Left renal pelvis (tissue), 4 donors: ENCODE data around the gene GPR108. TPM values are rescaled to one million over a fixed set of nuclear protein-coding genes. Genes with fewer than 3 reads are reported as not detected.
A peak's percentile ranks its signal among the peaks of the same experiment; 100 is the strongest.
"Not testable (repeated sequence)": the region's sequence is repeated elsewhere in the genome, so short reads cannot be mapped to it uniquely, and the experiment has no call there.

ENCODE experiments used
- DNase-seq, 4 donors: peaks; one replicate each; pipeline ENCODE4 v3.0.0-alpha.2; 2013; ENCODE audit warnings: low read depth in 4 of 4, low spot score in 3 of 4
- polyA plus RNA-seq, 4 donors: library from polyadenylated mRNA; unstranded; fragments of 120-200 nt; gene quantifications; one replicate each; pipeline ENCODE4 v1.2.1, GENCODE V29; 2013; ENCODE audit not compliant: insufficient read length in 4 of 4

Gene GPR108
- polyA plus RNA-seq, 4 donors: 43.0 to 67.8 (median 58.7) TPM

DNA sequence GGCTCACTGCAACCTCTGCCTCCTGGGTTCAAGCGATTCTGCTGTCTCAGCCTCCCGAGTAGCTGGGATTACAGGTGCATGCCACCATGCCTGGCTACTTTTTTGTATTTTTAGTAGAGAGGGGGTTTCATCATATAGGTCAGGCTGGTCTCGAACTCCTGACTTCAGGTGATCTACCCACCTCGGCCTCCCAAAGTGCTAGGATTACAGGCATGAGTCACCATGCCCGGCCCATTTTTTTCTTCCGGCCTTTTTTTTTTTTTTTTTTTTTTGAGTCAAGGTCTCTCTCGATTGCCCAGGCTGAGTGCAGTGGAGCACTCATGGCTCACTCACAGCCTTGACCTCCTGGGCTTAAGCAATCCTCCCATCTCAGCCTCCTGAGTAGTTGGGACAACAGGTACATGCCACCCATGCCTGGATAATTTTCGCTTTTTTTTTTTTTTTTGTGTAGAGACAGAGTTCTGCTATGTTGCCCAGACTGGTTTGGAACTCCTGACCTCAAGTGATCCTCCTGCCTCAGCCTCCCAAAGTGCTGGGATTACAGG lies 24.9 kb upstream of the GPR108 start:
- DNase-seq: not testable (repeated sequence)

DNA sequence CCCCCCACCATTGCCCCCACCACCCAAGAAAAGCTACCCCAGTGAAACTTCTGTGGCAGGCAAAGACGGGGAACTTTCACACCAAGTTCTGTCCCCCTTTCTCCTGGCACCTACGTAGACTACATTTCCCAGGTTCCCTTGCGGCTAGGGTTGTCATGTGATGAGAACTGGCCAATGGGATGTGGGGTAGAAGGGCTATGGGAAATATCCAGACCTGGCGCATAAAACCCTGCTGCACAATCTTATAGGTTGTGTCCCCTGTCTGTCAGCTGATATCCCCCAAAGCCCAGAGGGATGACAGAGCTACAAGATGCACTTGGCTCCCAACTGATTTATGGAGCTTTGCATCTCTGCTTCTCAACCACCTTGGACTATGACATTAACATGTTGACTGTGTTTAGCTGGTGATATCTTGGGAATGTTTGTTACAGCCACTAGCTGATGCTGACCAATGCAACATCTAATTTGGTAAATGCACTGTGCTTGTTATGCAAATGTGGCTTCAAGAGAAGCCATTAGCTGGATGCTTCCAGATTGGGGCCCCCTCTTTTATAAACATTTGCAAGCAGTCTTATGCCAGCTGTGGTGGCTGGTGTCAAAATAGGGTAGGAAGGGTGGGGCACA lies 23.8 kb upstream of the GPR108 start:
- DNase-seq: no peak

DNA sequence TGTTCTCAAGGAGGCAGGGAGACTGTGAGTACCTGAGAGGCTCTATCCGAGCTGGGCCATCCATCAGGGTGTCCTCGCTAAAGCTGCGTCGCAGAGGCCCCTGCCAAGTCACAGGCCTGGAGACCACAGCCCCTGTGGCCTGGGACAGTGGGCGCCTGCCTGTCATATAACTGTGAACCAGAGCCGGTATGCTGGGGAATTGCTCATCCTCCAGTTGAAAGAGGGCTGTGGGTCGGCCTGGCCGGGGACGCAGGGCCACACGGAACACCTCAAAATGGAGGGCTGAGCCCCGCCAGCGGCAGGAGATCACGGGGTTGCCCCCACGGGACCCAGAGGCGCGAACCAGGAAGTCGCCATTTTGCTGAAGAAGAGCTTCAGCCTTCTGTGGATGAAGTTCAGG lies 23.2 kb upstream of the GPR108 start:
- DNase-seq: no peak

DNA sequence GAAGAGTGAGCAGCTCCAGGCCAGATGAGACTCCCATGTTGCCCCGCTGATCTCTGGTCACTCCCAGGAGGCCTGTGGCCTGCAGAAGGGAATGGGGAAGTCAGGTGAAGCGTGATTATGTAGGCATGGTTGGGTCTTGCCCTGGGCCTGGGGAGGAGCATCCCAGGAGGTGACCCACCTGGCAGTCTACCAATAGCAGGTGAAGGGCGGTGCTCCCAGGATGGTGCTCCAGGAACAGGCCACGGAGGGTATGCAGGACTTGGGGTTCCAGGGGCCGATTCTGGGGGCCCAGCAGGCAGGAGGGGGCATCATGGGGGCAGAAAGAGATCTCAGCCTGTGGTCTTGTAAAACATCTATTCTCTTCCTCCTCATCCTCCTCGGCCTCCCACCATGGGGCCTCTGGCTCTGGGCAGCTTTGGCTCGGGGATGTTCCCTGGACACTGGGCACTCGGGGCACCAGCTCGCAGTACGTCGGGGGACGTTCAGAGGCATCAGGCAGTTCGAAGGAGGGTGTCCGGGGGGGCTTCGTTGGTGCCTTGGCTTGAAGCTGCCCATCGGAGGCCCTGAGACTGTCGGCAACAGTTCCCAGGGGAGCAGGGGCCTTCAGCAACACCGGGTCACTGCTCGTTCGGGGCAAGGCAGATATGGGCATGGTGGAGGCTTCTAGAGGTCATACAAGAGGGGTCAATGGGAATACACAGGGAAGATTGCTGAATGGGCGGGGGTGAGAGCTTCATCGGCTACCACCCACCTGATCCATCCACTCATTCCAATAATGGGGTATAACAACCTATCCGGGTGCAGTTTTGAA lies 17.5 kb upstream of the GPR108 start:
- no peak for DNase-seq

DNA sequence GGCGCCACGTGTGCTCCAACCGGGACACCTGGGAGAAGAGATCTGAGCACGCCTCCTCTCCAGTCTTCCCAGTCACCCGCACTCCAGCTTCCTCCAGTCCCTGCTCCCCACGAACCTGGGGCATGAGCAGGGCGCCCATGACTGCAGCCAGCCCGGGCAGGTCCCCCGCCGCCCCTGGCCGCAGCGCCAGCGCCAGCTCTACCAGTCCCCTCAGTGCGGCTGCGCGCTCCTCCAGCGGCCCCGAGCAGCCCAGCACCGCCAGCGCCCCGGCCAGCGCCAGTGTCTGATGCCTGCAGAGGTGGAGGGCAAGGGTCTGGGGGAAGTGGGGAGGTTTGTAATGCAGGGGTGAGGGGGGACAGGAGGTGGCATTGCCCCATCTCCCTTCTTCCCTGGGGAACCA lies 16.8 kb upstream of the GPR108 start:
- DNase-seq: no peak

DNA sequence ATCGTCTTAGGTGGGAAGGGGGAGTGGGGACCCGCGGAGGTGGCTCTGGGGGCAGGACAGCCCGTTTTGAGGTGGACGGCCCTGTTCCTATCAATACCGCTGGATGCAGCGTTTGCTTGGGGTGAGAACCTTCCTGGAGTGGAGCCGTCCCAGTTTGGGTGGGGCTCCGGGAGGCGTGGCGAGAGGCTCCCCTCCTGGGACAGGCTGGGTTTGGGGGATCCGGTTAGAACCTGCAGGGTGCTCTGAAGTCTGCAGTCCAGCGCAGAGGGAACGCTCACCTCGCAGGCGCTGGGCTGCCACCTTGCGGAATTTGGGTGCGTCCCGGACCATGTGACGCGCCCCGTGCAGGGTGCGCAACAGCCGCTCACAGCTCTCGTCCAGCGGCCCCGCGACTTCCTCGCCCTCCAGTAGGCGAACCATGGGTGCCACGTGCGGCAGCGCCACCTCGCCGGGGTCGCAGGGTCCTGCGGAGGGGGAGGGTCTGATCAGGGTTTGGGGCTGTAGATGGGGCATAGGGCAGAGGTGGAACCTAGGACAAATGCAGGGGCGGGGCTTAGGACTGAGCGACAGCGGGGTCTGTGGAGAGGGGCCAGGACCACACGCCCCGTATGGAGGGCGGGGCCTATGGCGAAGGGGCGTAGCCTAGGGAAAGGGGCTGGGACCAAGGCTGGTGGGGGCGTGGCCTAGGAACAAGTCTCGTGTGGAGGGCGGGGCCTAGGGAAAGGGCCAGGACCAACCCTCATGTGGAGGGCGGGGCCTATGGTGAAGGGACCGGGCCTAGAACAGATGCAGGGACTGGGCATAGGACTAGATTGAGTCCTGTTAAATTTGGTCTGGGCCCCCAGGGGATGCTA lies 16.0 kb upstream of the GPR108 start:
- peak in 1 of 4 donors; percentile 59 for DNase-seq

DNA sequence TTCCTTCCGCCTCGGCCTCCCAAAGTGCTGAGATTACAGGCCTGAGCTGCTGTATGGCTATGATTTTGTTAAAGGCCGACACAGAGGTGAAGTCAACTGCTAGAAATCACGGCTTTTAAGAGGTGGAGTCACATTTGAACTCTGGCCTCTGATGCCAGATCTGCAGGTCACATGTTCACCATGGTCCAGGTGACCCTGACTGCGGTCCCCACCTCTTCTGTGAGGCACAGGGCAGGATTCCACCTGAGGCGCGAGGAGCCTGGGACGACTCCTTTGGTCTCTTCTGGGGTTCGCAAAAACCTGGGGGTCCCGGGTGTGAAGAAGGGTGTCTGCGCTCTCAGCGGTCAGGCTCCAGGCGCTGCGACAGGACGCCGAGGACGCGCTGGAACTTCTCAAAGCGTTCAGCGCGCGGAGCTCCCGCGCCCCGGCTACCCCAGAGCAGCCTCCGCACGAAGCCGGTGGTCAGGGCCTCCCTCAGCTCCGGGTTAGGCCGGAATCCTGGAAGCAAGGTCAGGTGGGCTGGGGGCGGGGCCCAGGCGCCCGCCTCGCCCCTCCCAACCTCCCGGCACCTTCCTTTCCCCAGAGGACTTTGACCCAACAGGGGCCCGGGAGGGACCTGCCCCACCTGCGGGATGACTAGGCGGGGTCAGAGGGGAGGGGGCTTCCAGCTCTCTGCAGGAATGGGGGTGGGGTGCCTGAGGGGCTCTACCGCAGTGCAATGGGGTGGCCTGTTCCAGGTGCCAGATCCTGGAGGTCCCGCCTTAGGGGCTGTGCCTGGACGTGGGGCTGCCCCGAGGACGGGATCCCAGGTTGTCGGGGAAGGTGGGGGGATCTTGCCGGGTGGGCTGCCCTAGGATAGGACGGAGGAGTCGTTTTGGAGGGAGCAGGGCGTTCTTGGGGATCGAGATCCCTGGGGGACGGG lies 15.1 kb upstream of the GPR108 start:
- no peak for DNase-seq

DNA sequence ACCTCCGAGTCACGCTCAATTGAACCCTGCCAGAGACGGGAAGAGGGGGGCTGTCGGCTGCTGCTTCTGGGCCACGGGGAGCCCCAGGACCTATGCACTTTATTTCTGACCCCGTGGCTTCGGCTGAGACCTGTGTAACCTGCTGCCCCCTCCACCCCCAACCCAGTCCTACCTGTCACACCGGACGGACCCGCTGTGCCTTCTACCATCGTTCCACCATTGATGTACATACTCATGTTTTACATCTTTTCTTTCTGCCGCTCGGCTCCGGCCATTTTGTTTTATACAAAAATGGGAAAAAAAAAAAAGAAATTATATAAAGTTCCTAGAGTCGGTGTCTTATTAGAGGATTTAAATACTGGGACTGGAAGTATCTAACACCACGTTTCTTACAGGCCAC lies 13.8 kb upstream of the GPR108 start:
- DNase-seq: no peak

DNA sequence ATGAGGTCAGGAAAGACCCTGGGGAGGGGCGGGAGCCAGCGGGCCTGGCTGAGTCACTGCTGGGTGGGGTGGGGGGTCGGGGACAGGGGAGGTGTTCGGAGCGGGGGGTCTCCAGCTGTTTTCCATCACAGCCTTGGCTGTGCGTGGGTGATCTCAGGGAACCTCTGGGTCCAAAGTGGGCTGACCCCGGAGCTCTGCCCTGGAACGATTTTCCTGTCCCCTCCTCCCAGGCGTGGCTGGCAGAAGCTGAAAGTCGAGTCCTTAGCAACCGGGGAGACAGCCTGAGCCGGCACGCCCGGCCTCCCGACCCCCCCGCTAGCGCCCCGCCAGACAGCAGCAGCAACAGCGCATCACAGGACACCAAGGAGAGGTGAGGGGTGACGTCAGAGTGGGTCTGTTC lies 12.7 kb upstream of the GPR108 start:
- no peak for DNase-seq

DNA sequence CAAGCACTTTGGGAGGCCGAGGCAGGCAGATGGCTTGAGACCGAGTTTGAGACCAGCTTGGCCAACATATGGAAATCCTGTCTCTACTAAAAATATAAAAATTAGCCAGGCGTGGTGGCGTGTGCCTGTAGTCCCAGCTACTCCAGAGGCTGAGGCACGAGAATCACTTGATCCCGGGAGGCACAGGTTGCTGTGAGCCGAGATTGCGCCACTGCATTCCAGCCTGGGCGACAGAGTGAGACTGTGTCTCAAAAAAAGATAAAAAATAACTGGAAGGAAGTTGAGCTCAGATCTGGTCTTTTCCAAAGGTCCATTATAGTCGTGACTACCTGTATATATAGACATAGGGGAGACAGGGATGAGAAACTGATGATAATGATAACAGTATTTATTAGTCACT lies 11.2 kb upstream of the GPR108 start:
- DNase-seq: not testable (repeated sequence)

DNA sequence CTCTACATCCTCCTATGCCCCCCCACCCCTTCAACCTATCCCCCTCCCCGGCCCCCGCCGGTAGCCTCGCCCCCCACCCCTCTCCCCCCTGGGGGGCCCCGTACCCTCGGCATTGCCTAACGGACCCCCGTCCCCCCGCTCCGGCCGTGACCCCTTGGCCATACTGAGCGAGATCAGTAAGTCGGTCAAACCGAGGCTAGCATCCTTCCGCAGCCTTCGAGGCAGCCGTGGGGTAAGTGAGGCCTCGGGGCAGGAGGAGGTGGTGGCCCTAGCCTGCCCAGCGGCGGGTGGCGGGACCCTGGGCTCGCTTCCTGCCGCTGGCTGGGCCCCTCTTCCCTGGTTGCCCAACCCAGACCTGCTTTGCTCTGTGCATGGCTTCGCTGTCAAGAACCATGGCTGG lies 8.6 kb upstream of the GPR108 start:
- no peak for DNase-seq

DNA sequence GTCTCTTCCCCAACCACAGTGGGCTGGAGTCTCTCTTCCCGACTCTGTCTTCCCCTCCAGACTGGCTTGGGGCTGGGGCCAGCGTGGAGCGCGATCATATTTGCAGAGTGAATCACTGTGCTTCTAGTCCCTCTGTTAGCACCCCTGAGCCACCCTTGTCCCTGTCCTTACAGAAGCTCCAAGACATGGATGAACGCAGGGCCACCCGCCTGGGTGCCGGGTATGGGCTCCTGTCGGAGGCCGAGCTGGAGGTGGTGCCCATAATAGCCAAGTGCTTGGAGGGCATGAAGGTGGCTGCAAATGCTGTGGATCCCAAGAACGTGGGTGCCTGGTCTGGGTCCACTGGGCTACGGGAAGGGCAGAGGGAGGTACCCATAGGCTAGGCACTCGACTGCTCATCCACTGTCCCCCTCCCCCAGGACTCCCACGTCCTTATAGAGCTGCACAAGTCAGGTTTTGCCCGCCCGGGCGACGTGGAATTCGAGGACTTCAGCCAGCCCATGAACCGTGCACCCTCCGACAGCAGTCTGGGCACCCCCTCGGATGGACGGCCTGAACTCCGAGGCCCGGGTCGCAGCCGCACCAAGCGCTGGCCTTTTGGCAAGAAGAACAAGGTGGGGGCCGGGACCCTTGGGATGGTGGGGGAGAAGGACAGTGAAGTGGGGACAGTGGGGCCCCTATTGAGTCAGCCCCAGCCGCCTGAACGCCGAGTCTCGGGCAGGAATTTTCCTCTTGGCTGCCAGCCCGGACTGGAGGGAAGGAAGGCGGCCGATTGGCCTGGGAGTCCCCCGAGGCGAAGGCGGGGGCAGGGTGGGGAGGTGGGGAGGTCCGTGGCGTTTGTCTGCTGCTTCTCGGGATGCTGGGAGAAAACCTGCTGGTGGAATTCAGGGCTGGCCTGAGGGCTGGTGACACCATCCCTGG lies 7.3 kb upstream of the GPR108 start:
- peak in 1 of 4 donors; percentile 82 for DNase-seq

DNA sequence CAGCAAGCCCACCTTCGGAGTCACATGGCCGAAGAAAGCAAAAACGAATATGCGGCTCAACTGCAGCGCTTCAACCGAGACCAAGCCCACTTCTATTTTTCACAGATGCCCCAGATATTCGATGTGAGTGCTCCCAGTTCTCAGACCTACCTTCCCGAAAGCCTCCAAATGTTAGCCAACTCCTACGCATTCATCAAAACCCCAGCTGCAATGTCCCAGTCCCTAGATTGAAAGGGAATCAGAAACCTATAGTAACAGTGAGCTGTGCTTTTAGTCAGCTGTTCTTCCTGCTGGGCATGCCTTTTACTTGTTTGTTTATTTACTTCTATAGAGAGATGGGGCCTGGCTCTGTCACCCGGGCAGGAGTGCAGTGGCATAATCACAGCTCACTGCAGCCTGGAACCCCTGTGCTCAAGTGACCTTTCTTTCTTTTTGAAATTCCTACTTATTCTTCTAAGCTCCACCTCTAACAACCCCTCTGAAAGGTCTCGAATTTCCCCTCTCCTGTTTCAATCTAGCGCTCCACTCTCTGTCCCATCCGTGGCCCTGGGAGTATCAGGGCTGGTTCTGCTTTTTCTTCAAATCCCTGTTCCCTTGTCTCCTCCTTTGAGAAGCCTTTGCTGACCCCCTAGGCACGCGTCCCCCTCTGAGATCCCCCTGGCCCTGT lies 6.5 kb upstream of the GPR108 start:
- DNase-seq: no peak

DNA sequence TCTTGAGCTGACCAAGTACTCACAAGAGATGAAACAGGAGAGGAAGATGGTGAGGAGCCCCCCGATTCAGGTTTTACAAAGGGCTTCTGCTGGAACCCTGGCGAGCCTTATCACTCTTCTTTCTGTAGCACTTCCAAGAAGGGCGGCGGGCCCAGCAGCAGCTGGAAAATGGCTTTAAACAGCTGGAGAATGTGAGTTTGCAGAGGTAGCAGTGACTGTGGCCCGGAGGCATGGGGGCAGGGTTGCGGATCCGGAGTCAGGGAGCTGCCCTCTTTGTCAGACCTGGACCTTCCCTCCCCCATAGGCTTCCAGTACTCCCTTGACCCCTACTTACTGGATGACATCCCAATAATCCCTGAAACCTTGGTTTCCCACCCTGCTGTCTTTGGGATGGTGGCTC lies 5.7 kb upstream of the GPR108 start:
- DNase-seq: no peak

DNA sequence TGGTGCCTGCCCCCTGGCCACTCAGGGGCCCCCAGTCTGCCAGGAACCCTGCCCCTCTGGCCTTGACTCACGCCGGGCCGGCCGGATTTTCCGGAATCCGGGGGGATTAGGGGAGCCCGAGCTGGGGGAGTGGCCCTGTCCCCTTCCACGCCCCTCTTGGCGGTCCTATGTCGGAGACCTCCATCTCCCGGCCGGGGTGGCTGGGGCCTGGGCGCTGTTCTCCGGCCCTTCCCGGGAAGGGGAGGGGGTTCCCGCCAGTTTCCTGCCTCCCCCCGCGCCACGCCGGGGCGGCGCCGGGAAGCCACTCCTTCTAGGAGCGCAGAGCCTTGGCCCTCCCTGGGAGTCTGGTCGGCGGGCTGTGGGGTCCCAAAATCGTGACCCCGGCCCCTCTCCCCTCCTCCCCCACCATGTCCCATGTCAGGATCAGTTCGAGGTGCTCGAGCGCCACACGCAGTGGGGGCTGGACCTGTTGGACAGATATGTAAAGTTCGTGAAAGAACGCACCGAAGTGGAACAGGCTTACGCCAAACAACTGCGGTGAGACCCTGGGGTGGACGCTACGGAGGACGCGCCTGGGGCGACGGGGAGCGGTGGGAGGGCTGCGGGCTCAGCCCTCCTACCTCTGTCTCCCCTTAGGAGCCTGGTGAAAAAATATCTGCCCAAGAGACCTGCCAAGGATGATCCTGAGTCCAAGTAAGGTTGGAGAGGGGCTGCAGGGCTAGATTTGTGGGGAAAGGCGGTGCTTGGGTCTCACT lies 3.4 kb upstream of the GPR108 start:
- DNase-seq: no peak

DNA sequence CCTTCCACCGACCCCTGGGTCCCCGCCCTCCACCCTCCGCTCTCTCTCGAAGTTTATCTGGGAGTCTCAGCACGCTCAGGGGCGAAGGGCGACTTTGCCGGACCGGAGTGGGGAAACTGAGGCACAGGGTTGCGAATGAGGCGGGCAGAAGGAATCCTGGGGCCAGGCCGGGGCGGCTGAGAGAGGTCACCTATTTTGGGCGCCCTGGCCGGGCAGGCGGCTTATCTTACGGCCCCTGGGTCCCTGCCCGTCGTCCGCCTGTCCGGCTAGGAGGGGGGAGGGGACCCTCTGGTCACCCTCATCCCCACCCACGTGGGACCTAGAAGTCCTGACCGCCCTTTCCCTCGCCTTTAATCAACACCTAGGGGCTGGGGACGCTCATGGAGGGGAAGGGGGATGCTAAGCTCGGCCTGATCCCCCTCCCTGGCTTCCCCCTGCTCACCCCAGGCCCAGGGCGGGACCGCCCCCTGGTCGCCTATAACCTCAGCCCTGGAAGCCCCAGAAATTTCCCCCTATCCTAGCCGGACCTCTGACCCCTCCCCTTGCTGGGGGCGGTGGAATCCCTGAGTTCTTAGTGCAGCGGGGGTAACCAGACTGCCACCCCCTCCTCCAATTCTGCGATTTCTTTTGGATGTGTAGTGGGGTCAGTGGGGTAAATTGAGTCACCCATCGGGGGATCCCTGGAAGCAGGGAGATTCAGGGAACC lies 2.7 kb upstream of the GPR108 start:
- DNase-seq: no peak

DNA sequence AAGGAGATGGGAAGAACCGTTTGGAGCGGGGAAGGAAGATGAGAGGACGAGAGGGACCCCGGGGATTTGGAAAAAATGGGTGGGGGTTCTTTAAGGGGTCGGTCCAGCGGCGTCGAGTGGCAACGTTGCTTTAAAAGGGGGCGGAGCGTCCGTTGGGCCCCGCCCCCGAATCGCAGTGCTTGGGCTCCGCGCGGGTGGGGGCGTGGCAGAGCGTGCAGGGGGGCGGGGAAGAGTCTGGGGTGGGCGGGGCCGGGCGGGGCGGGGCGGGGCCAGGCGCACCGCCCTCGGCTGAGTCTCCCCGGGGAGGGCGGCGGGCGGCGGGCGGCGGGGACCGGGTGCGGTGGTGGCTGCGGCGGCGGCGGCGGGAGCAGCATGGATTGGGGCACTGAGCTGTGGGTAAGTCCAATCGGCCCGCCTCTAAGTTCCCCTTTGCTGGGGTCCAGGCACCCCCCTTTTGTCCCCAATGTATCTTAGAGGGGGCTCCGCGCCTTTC lies 2.1 kb upstream of the GPR108 start, which contains the start of gene TRIP10:
Gene TRIP10, plus strand, starts transcription at position 291 of the 493 bp plus-strand sequence. Its CDS starts 82 bp downstream, at position 373.
- DNase-seq: peak in 1 of 4 donors; percentile 73
